ENCODE results near the gene PPIH.
"Not testable (repeated sequence)": the region's sequence is repeated elsewhere in the genome, so short reads cannot be mapped to it uniquely, and the experiment has no call there.

Gene PPIH

GRCh38 chr1:42620307-42620706 lies 37.9 kb upstream of the PPIH start:
- TF ChIP-seq, protein P1, sequence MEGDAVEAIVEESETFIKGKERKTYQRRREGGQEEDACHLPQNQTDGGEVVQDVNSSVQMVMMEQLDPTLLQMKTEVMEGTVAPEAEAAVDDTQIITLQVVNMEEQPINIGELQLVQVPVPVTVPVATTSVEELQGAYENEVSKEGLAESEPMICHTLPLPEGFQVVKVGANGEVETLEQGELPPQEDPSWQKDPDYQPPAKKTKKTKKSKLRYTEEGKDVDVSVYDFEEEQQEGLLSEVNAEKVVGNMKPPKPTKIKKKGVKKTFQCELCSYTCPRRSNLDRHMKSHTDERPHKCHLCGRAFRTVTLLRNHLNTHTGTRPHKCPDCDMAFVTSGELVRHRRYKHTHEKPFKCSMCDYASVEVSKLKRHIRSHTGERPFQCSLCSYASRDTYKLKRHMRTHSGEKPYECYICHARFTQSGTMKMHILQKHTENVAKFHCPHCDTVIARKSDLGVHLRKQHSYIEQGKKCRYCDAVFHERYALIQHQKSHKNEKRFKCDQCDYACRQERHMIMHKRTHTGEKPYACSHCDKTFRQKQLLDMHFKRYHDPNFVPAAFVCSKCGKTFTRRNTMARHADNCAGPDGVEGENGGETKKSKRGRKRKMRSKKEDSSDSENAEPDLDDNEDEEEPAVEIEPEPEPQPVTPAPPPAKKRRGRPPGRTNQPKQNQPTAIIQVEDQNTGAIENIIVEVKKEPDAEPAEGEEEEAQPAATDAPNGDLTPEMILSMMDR (IDR thresholded peaks at IDR 0.05; ENCODE audit: borderline replicate concordance, extremely low read depth, low read length, poor library complexity, severe bottlenecking) = no peak
- TF ChIP-seq EZH2 (IDR thresholded peaks at IDR 0.05; ENCODE audit: borderline replicate concordance, low read depth, low read length, severe bottlenecking) = no peak
- no peak for DNase-seq
- Histone ChIP-seq H3K4me2 (ENCODE audit: insufficient read depth, low read length) (no peak overlapping the region), H3K4me3 (ENCODE audit: low read depth in 1 of 2, low read length in 2 of 2) (no peak overlapping the region), H3K9ac (ENCODE audit: low read depth, low read length) (no peak overlapping the region), H3K27ac (ENCODE audit: low read length) (no peak overlapping the region), H3K27me3 (ENCODE audit: insufficient read depth, low read length, poor library complexity) (peaks cover 5% of the 10 kb centered on the region), H3K79me2 (ENCODE audit: insufficient read depth, low read length) (no peaks in the 10 kb centered on the region), H3K4me1 (ENCODE audit: insufficient read depth, low read length) (no peaks in the 10 kb centered on the region), H3K36me3 (ENCODE audit: insufficient read depth, low read length) (no peaks in the 10 kb centered on the region), H2AFZ (ENCODE audit: low read depth, low read length) (no peak overlapping the region), H3K9me3 (ENCODE audit: insufficient read depth, low read length, severe bottlenecking) (no peaks in the 10 kb centered on the region), H4K20me1 (ENCODE audit: insufficient read depth, low read length) (no peaks in the 10 kb centered on the region)
- no peak for ATAC-seq (ENCODE audit: insufficient read depth, low read depth)

GRCh38 chr1:42621180-42621579 lies 37.0 kb upstream of the PPIH start:
- not testable (repeated sequence) for H3K9ac ChIP-seq (ENCODE audit: low read depth, low read length); H3K36me3 ChIP-seq (ENCODE audit: insufficient read depth, low read length); H3K4me2 ChIP-seq (ENCODE audit: insufficient read depth, low read length); H3K27me3 ChIP-seq (ENCODE audit: insufficient read depth, low read length, poor library complexity); H4K20me1 ChIP-seq (ENCODE audit: insufficient read depth, low read length); H3K9me3 ChIP-seq (ENCODE audit: insufficient read depth, low read length, severe bottlenecking); H3K4me3 ChIP-seq (ENCODE audit: low read depth in 1 of 2, low read length in 2 of 2); H3K4me1 ChIP-seq (ENCODE audit: insufficient read depth, low read length); ATAC-seq (ENCODE audit: insufficient read depth, low read depth); H3K27ac ChIP-seq (ENCODE audit: low read length); H2AFZ ChIP-seq (ENCODE audit: low read depth, low read length); H3K79me2 ChIP-seq (ENCODE audit: insufficient read depth, low read length); DNase-seq

DNA sequence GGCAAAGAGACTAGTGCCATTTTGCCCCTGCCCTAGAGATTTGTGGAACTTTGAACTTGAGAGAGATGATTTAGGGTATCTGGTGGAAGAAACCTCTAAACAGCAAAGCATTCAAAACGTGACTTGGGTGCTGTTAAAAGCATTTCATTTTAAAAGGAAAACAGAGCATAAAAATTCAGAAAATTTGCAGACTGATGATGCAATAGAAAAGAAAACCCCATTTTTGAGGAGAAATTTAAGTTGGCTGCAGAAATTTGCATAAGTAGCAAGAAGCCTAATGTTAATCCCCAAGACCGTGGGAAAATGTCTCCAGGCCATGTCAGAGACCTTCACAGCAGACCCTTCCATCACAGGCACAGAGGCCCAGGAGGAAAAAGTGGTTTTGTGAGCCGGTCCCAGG lies 31.0 kb upstream of the PPIH start:
- not testable (repeated sequence) for H3K9ac ChIP-seq (ENCODE audit: low read depth, low read length); H3K4me3 ChIP-seq (ENCODE audit: low read depth in 1 of 2, low read length in 2 of 2); ATAC-seq (ENCODE audit: insufficient read depth, low read depth); H3K27me3 ChIP-seq (ENCODE audit: insufficient read depth, low read length, poor library complexity); H3K4me2 ChIP-seq (ENCODE audit: insufficient read depth, low read length); H4K20me1 ChIP-seq (ENCODE audit: insufficient read depth, low read length); DNase-seq; H3K36me3 ChIP-seq (ENCODE audit: insufficient read depth, low read length); H3K4me1 ChIP-seq (ENCODE audit: insufficient read depth, low read length); H3K27ac ChIP-seq (ENCODE audit: low read length); H2AFZ ChIP-seq (ENCODE audit: low read depth, low read length); H3K79me2 ChIP-seq (ENCODE audit: insufficient read depth, low read length); H3K9me3 ChIP-seq (ENCODE audit: insufficient read depth, low read length, severe bottlenecking)

GRCh38 chr1:42639116-42639515 lies 19.1 kb upstream of the PPIH start:
- Histone ChIP-seq H3K9me3 (ENCODE audit: insufficient read depth, low read length, severe bottlenecking) (no peaks in the 10 kb centered on the region), H3K27me3 (ENCODE audit: insufficient read depth, low read length, poor library complexity) (peaks cover 14% of the 10 kb centered on the region), H2AFZ (ENCODE audit: low read depth, low read length) (no peak overlapping the region), H3K79me2 (ENCODE audit: insufficient read depth, low read length) (no peaks in the 10 kb centered on the region), H3K4me2 (ENCODE audit: insufficient read depth, low read length) (no peak overlapping the region), H3K27ac (ENCODE audit: low read length) (no peak overlapping the region), H3K9ac (ENCODE audit: low read depth, low read length) (no peak overlapping the region), H3K4me1 (ENCODE audit: insufficient read depth, low read length) (no peaks in the 10 kb centered on the region), H3K4me3 (ENCODE audit: low read depth in 1 of 2, low read length in 2 of 2) (no peak overlapping the region), H4K20me1 (ENCODE audit: insufficient read depth, low read length) (no peaks in the 10 kb centered on the region), H3K36me3 (ENCODE audit: insufficient read depth, low read length) (no peaks in the 10 kb centered on the region)
- no peak for ATAC-seq (ENCODE audit: insufficient read depth, low read depth)
- TF ChIP-seq EZH2 (IDR thresholded peaks at IDR 0.05; ENCODE audit: borderline replicate concordance, low read depth, low read length, severe bottlenecking) = no peak
- TF ChIP-seq, protein P1 (IDR thresholded peaks at IDR 0.05; ENCODE audit: borderline replicate concordance, extremely low read depth, low read length, poor library complexity, severe bottlenecking) = no peak
- DNase-seq = no peak
